Fibroblast of villous mesenchyme (primary cell): Measurements from ENCODE around the gene FLNB. TPM values are rescaled to one million over a fixed set of nuclear protein-coding genes. Genes with fewer than 3 reads are reported as not detected.

ENCODE experiments used
- DNase-seq: peaks from one replicate; pipeline ENCODE4 v3.0.0-alpha.2; 2010; ENCODE audit warnings: low read depth
- H3K4me3 ChIP-seq: 2 replicates; pipeline ENCODE4 v1.5.1; 2011; ENCODE audit warnings: low read depth, mild to moderate bottlenecking, low read length
- CTCF ChIP-seq: IDR thresholded peaks from 2 replicates; pipeline ENCODE4 v1.5.1; 2012; ENCODE audit warnings: low read depth, mild to moderate bottlenecking, low read length; ENCODE audit not compliant: insufficient read depth
- total RNA-seq: library from RNA; depleted of rRNA; stranded (reverse); fragments of >200 nt; gene quantifications from 2 replicates; pipeline ENCODE4 v1.2.3, GENCODE V29; 2012

The FLNB gene
- total RNA-seq, 1 donor, result 325 TPM

DNA sequence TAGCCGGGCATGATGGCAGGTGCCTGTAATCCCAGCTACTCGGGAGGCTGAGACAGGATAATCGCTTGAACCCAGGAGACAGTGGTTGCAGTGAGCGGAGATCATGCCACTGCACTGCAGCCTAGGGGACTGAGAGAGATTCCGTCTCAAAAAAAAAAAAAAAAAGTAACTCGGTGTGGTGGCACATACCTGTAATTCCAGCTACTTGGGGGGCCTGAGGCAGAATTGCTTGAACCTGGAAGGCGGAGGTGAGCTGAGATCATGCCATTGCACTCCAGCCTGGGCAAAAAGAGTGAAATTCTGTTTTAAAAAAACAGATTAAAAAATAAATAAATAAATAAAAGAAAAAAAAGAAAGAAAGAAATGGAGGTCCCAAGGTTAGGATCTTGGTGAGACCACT, 6.2 kb upstream of the FLNB start:
- no peak overlapping the region for H3K4me3 ChIP-seq
- DNase-seq, result no peak
- no peak for TF ChIP-seq CTCF

DNA sequence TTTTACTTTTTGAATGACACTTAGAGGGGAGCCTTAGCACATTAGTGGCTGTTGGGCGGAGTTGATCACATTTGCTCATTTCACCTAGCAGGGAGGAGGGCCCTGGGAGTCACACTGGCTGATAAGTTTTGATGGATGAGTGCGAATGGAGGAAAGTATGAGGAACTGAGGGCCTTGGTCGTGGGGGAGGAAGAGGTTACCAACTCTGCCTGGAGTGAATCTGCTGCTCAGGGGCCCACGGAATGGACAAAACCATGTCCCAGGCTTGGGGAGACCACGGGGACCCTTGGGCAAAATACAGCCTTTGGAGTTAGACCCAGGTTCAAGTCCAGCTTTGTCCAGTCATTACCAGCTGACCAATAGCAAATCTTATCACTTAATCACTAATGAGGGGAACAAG, 5.1 kb upstream of the FLNB start:
- no peak for TF ChIP-seq CTCF
- DNase-seq, result no peak
- no peak overlapping the region for H3K4me3 ChIP-seq

- no peak overlapping the region for H3K4me3 ChIP-seq
- TF ChIP-seq CTCF, result no peak
- DNase-seq, result peak; percentile 46
Observed at GRCh38 chr3:58004973-58005372, 3.2 kb upstream of the FLNB start.

DNA sequence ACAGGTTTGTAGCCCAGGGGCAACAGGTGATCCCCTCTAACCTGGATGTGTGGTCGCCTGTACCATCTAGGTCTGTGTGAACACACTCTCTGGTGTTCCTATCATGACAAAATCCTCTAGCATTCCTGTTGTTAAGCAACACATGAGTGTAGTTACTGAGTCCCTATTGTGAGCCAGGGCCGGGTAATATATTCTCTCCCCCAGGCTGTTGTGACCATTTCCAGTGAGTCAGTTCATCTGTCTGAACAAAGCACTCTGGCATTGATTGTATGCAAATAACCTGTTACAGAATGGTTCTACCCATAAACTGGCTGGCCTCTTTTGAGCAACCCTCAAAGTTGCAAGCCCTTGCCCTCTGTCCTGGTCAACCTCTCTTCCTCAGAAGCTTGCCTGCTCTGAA, 2.6 kb upstream of the FLNB start:
- no peak for TF ChIP-seq CTCF
- no peak for DNase-seq
- H3K4me3 ChIP-seq, result no peak overlapping the region

- no peak for TF ChIP-seq CTCF
- no peak for DNase-seq
- no peak overlapping the region for H3K4me3 ChIP-seq
Observed at GRCh38 chr3:58006661-58007060, 1.6 kb upstream of the FLNB start.

DNA sequence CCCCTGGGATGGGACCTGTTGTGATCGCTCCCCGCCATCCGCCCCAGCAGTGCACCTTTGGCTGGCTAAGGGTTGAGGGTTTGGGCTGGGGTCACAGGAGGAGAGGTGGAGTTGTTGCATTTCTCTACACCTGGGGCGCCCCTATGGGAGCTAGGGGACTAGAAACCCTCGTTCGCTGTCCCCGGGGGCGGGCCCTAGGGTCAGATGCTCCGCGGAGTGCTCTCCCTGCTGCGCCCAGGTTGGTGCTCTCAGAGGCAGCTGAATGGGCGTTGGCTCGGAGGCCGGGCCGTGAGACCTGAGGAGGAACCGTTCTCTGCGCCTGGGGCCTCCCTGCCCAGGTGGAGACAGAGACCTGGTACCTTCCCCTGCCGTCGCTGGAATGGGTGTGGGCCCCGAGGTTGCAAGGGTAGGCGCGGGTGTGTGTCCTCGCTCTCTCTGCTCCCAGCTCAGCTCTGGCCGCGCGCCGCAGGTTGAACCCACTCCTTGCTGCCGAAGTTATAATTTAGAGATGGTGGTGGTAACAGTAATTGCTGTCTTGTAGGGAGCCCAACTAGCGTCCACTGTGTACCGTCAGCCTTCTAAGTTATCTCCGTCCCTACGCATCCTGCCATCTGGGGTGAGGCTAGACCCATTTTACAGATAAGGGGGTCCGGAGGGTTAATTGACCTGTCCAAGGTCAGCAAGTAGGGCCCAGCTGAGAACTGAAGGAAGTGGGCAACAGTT, 965 bp downstream of the FLNB start:
- TF ChIP-seq CTCF, result no peak
- peak overlapping the region; percentile 100 for H3K4me3 ChIP-seq
- no peak for DNase-seq
